IMR-90 (cell line): Measurements from ENCODE around the gene KHDRBS1. TPM values are rescaled to one million over a fixed set of nuclear protein-coding genes. Genes with fewer than 3 reads are reported as not detected.

Experiments used
- ATAC-seq: fragments of 200-7000 bp; cut with Tn5 transposase; 2 replicates; pipeline ENCODE4 v1.9.1; 2020; ENCODE audit warnings: low read depth, mild to moderate bottlenecking, moderate library complexity
- BruUV-seq: library from RNA; stranded (reverse); fragments of 400-500 nt; replicated peaks from 2 replicates; lab custom pipeline; 2021; lab: Mats Ljungman, UMichigan
- CTCF ChIA-PET: fragments of 300-600 bp; formaldehyde crosslinking; extraction: SDS; loops from one replicate; lab custom pipeline; 2021; ENCODE audit warnings: antibody characterized with exemption; lab: Yijun Ruan, JAX
- POLR2A ChIA-PET: fragments of 300-600 bp; sonication (Branson Sonifier 250); formaldehyde crosslinking; loops from one replicate; lab custom pipeline; 2022; ENCODE audit warnings: antibody characterized with exemption; ENCODE audit not compliant: unreplicated experiment; lab: Charles Lee
- DNase-seq: peaks from one replicate; pipeline ENCODE4 v3.0.0; 2013
- H2AFZ ChIP-seq: replicated peaks from 2 replicates; pipeline ENCODE3; 2013; ENCODE audit warnings: low read length, mild to moderate bottlenecking; ENCODE audit not compliant: poor library complexity
- H2AK5ac ChIP-seq: 2 replicates; pipeline ENCODE4 v1.6.1; 2013; ENCODE audit warnings: low read depth, low read length, inconsistent platforms
- H2AK9ac ChIP-seq: replicated peaks from 2 replicates; pipeline ENCODE3; 2013; ENCODE audit warnings: mild to moderate bottlenecking, low read depth, low read length, moderate library complexity; ENCODE audit not compliant: poor library complexity
- H2BK120ac ChIP-seq: 2 replicates; pipeline ENCODE4 v1.6.1; 2013; ENCODE audit warnings: low read depth, low read length, inconsistent platforms
- H2BK15ac ChIP-seq: 3 replicates; pipeline ENCODE4 v1.6.1; 2013; ENCODE audit warnings: low read depth, low read length, inconsistent platforms
- H2BK20ac ChIP-seq: 2 replicates; pipeline ENCODE4 v1.6.1; 2013; ENCODE audit warnings: low read depth, mild to moderate bottlenecking, inconsistent platforms, low read length, moderate library complexity
- H2BK5ac ChIP-seq: 2 replicates; pipeline ENCODE4 v1.6.1; 2013; ENCODE audit warnings: mild to moderate bottlenecking, low read depth, low read length, inconsistent platforms; ENCODE audit not compliant: poor library complexity, severe bottlenecking
- H3K14ac ChIP-seq: replicated peaks from 2 replicates; pipeline ENCODE4 v1.6.1; 2013; ENCODE audit warnings: low read depth, low read length, inconsistent platforms
- H3K18ac ChIP-seq: 2 replicates; pipeline ENCODE4 v1.6.1; 2013; ENCODE audit warnings: low read depth, low read length, control low read depth
- H3K23ac ChIP-seq: 2 replicates; pipeline ENCODE4 v1.6.1; 2013; ENCODE audit warnings: low read depth, low read length, inconsistent platforms
- H3K27ac ChIP-seq: 2 replicates; pipeline ENCODE4 v1.5.1; 2013; ENCODE audit warnings: mild to moderate bottlenecking, control low read depth, low read length; ENCODE audit not compliant: insufficient read depth
- H3K27me3 ChIP-seq: 2 replicates; pipeline ENCODE4 v1.6.1; 2013; ENCODE audit warnings: low read length; ENCODE audit not compliant: control insufficient read depth, insufficient read depth
- H3K36me3 ChIP-seq: 2 replicates; pipeline ENCODE4 v1.6.1; 2013; ENCODE audit warnings: low read length, mixed read lengths; ENCODE audit not compliant: control insufficient read depth, insufficient read depth
- H3K4ac ChIP-seq: 2 replicates; pipeline ENCODE4 v1.6.1; 2013; ENCODE audit warnings: low read depth, low read length, inconsistent platforms
- H3K4me1 ChIP-seq: 2 replicates; pipeline ENCODE4 v1.6.1; 2013; ENCODE audit warnings: low read length, mixed read lengths; ENCODE audit not compliant: control insufficient read depth, insufficient read depth
- H3K4me2 ChIP-seq: 2 replicates; pipeline ENCODE4 v1.6.1; 2013; ENCODE audit warnings: low read depth, mild to moderate bottlenecking, control low read depth, low read length, moderate library complexity
- H3K4me3 ChIP-seq: 2 replicates; pipeline ENCODE4 v1.5.1; 2013; ENCODE audit warnings: low read depth, mild to moderate bottlenecking, control low read depth, low read length, moderate library complexity; ENCODE audit not compliant: insufficient read depth
- H3K56ac ChIP-seq: 2 replicates; pipeline ENCODE4 v1.6.1; 2013; ENCODE audit warnings: low read length, inconsistent platforms; ENCODE audit not compliant: insufficient read depth; ENCODE audit errors: extremely low read depth
- H3K79me1 ChIP-seq, 2 experiments: 2 replicates each; pipeline ENCODE4 v1.6.1; 2013; ENCODE audit warnings: low read length in 2 of 2, inconsistent platforms in 1 of 2, low read depth in 1 of 2
- H3K9ac ChIP-seq: 2 replicates; pipeline ENCODE4 v1.6.1; 2013; ENCODE audit warnings: low read depth, low read length, control low read depth
- H3K9me1 ChIP-seq: 2 replicates; pipeline ENCODE4 v1.6.1; 2013; ENCODE audit warnings: low read length, inconsistent platforms; ENCODE audit not compliant: insufficient read depth
- H3K9me3 ChIP-seq: 2 replicates; pipeline ENCODE4 v1.6.1; 2013; ENCODE audit warnings: low read length; ENCODE audit not compliant: control insufficient read depth, insufficient read depth
- H4K20me1 ChIP-seq: 2 replicates; pipeline ENCODE4 v1.6.1; 2013; ENCODE audit warnings: low read length, inconsistent platforms; ENCODE audit not compliant: insufficient read depth
- H4K5ac ChIP-seq: 2 replicates; pipeline ENCODE4 v1.6.1; 2013; ENCODE audit warnings: mild to moderate bottlenecking, low read depth, low read length, control low read depth
- H4K8ac ChIP-seq, 2 experiments: 2 replicates each; pipeline ENCODE4 v1.6.1; 2013; ENCODE audit warnings: low read depth in 2 of 2, low read length in 2 of 2, control low read depth in 1 of 2, inconsistent platforms in 1 of 2
- H4K91ac ChIP-seq: 2 replicates; pipeline ENCODE4 v1.6.1; 2013; ENCODE audit warnings: low read depth, low read length, inconsistent platforms; ENCODE audit not compliant: insufficient read depth
- MXI1 ChIP-seq: IDR thresholded peaks from 2 replicates; pipeline ENCODE4 v1.6.1; 2012; ENCODE audit warnings: low read depth, mild to moderate bottlenecking, low read length, moderate library complexity, borderline replicate concordance
- NFE2L2 ChIP-seq: fragments of 150-350 bp; IDR thresholded peaks from 2 replicates; pipeline ENCODE4 v1.6.1; 2016; ENCODE audit warnings: low read depth, mild to moderate bottlenecking, low read length
- RAD21 ChIP-seq: IDR thresholded peaks from 2 replicates; pipeline ENCODE4 v1.6.1; 2012; ENCODE audit warnings: low read length, improper control_type of control experiment
- WGBS, 2 experiments: methylation state at CpG; one replicate each; pipeline versions ENCODE4 v1.1.5 to v1.1.7; 2013; ENCODE audit warnings: missing lambda C conversion rate in 2 of 2; ENCODE audit not compliant: insufficient read length in 1 of 2; ENCODE audit errors: extremely low coverage in 2 of 2; 5-methylcytosine and 5-hydroxymethylcytosine counted together
- dilution Hi-C: fragments of 300-500 bp; cut with HindIII; formaldehyde crosslinking; loops from one replicate; pipeline ENCODE4 v1.14.3; 2018; ENCODE audit warnings: low sequenced_read_pairs; ENCODE audit not compliant: unreplicated experiment
- in situ Hi-C: fragments of 300-500 bp; cut with MboI; formaldehyde crosslinking; loops from 3 replicates; pipeline ENCODE4 v1.14.3; 2019; ENCODE audit warnings: low sequenced_read_pairs, inconsistent platforms, mixed read lengths
- intact Hi-C: fragments of 100-400 bp; cut with micrococcal nuclease; formaldehyde crosslinking; loops from 2 replicates; pipeline ENCODE4 v1.10.0; 2022
- polyA plus RNA-seq, 3 experiments: library from polyadenylated mRNA; depleted of rRNA; stranded (reverse); fragments of >200 nt; gene quantifications; 2 replicates each; pipeline ENCODE4 v1.2.3, GENCODE V29; 2012; ENCODE audit warnings: low replicate concordance in 1 of 3
- total RNA-seq: library from RNA; depleted of rRNA; stranded (reverse); fragments of >200 nt; gene quantifications from 2 replicates; pipeline ENCODE4 v1.2.3, GENCODE V29; 2012

KHDRBS1 gene
- total and polyA plus RNA-seq, 2 of the 4 experiments (the other 2 are of a cell fraction) = 33.7 to 67.6 TPM

DNA sequence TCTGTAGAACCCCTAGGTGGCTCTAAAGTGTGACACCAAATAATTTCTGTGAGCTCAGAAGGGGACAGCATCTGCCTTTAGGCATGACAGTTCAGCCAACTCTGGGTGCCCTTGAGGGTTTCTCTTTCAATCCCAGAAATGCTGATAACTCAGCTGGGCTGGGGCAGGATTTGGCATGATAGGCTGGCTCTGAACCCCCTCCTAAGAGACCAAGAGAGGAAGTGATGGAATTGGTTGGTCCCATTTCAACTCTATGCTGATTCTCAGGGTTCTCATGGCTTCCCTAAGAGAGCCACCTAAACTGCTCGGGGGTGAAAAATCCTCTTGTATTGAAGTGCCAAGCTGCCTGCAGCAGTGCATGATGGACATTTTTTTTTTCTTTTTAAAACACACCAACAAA is 30.6 kb downstream of the KHDRBS1 start:
- no TSS peak for BruUV-seq
- Histone ChIP-seq H3K36me3 (peaks cover 53% of the 10 kb centered on the region), H4K8ac (no peak overlapping the region; a peak in 1 of 4 replicates), H3K27me3 (no peaks in the 10 kb centered on the region), H3K56ac (no peak overlapping the region), H3K4ac (no peak overlapping the region), H4K91ac (no peak overlapping the region), H4K20me1 (peaks cover 49% of the 10 kb centered on the region), H2BK5ac (no peak overlapping the region), H3K4me1 (peaks cover 12% of the 10 kb centered on the region), H2AK9ac (no peak overlapping the region), H3K9ac (no peak overlapping the region), H3K18ac (no peak overlapping the region), H3K9me3 (no peaks in the 10 kb centered on the region), H3K4me3 (no peak overlapping the region), H2BK20ac (no peak overlapping the region), H3K23ac (no peak overlapping the region), H3K27ac (no peak overlapping the region), H3K4me2 (no peak overlapping the region), H2AK5ac (no peak overlapping the region), H2BK15ac (no peak overlapping the region), H3K14ac (no peak overlapping the region), H3K9me1 (peaks cover 7% of the 10 kb centered on the region), H2AFZ (no peak overlapping the region), H4K5ac (no peak overlapping the region), H3K79me1 (peaks cover 38 to 55% of the 10 kb centered on the region in 2 experiments), H2BK120ac (no peak overlapping the region)
- ATAC-seq (no peak), DNase-seq (no peak)
- CTCF ChIA-PET = interaction anchor here (1.7 kb wide), 1 partner anchor 18 kb away, joined by 5 read pairs; no protein-coding TSS in a partner anchor
- POLR2A ChIA-PET = no interaction called here
- in situ Hi-C loops (no loop called here), intact Hi-C loops (no loop called here), dilution Hi-C loops (no loop called here)
- WGBS, 2 experiments = no CpG with 5 or more reads among the region's 1 CpG
- TF ChIP-seq NFE2L2 (no peak), RAD21 (no peak), MXI1 (no peak)
